KMS-11 (cell line): ENCODE results near the gene FAM184B.

Experiments used
- H2AFZ ChIP-seq: fragments of 200-600 bp; sonication (generic); 2 replicates; pipeline ENCODE4 v1.6.1; 2016; ENCODE audit warnings: antibody characterized with exemption, mixed run types, low read depth
- H3K27ac ChIP-seq: fragments of 200-600 bp; sonication (generic); 2 replicates; pipeline ENCODE4 v1.6.1; 2016; ENCODE audit warnings: mild to moderate bottlenecking, mixed run types
- H3K27me3 ChIP-seq: fragments of 200-600 bp; sonication (generic); 2 replicates; pipeline ENCODE4 v1.6.1; 2017; ENCODE audit warnings: mild to moderate bottlenecking, low read depth, mixed run types, moderate library complexity; ENCODE audit not compliant: insufficient read depth
- H3K36me3 ChIP-seq: fragments of 200-600 bp; sonication (generic); 2 replicates; pipeline ENCODE4 v1.6.1; 2017; ENCODE audit warnings: mild to moderate bottlenecking, mixed run types; ENCODE audit not compliant: insufficient read depth
- H3K4me1 ChIP-seq: fragments of 200-600 bp; sonication (generic); 2 replicates; pipeline ENCODE4 v1.6.1; 2016; ENCODE audit warnings: mild to moderate bottlenecking, low read depth, mixed run types; ENCODE audit not compliant: poor library complexity, severe bottlenecking
- H3K4me2 ChIP-seq: fragments of 200-600 bp; sonication (generic); 2 replicates; pipeline ENCODE4 v1.7.0; 2016; ENCODE audit warnings: mild to moderate bottlenecking, mixed run types
- H3K4me3 ChIP-seq: fragments of 200-600 bp; sonication (generic); IDR thresholded peaks from 2 replicates; pipeline ENCODE4 v1.6.1; 2017; ENCODE audit warnings: low read depth, low read length, mixed read lengths; ENCODE audit not compliant: insufficient read depth
- H3K79me2 ChIP-seq: fragments of 200-600 bp; sonication (generic); 2 replicates; pipeline ENCODE4 v1.6.1; 2016; ENCODE audit warnings: low read depth, mixed run types; ENCODE audit not compliant: insufficient read depth
- H3K9ac ChIP-seq: fragments of 200-600 bp; sonication (generic); 2 replicates; pipeline ENCODE4 v1.6.1; 2016; ENCODE audit warnings: mild to moderate bottlenecking, mixed run types
- H4K20me1 ChIP-seq: fragments of 200-600 bp; sonication (generic); 2 replicates; pipeline ENCODE4 v1.6.1; 2016; ENCODE audit warnings: mild to moderate bottlenecking, mixed run types; ENCODE audit not compliant: insufficient read depth
- CTCF ChIP-seq: fragments of 200-600 bp; sonication (generic); conservative IDR thresholded peaks from 2 replicates; pipeline ENCODE4 v1.6.1; 2017; ENCODE audit warnings: low read depth, mild to moderate bottlenecking, antibody characterized with exemption, low read length, moderate library complexity, mixed read lengths

The FAM184B gene

DNA sequence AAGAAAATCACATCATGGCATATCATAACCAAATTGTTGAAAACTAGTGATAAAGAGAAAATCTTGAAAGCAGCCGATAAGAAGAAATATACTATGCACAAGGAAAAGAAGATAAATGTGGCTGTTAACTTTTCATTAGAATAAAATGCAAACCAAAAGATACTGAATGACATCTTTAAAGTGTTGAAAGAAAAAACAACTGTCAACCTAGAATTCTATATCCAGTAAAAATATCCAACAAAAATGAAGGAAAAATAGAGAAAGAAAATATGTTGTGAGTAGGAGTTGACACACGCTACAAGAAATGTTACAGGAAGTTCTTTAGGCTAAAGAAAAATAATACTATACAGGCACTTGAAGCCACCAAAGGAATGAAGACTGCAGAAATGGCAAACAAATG is 82.0 kb downstream of the FAM184B start:
- H3K4me2 ChIP-seq, result no peak overlapping the region
- H3K27me3 ChIP-seq, result no peaks in the 10 kb centered on the region
- no peaks in the 10 kb centered on the region for H3K4me1 ChIP-seq
- no peaks in the 10 kb centered on the region for H3K79me2 ChIP-seq
- no peak for TF ChIP-seq CTCF
- H3K4me3 ChIP-seq, result no peak overlapping the region
- no peak overlapping the region for H3K27ac ChIP-seq
- H3K36me3 ChIP-seq, result no peaks in the 10 kb centered on the region
- no peak overlapping the region for H3K9ac ChIP-seq
- no peak overlapping the region for H2AFZ ChIP-seq
- no peaks in the 10 kb centered on the region for H4K20me1 ChIP-seq

- Histone ChIP-seq H3K4me3 (no peak overlapping the region), H3K79me2 (no peaks in the 10 kb centered on the region), H2AFZ (no peak overlapping the region), H3K27ac (no peak overlapping the region), H3K27me3 (no peaks in the 10 kb centered on the region), H3K4me2 (no peak overlapping the region), H3K4me1 (no peaks in the 10 kb centered on the region), H3K9ac (no peak overlapping the region), H3K36me3 (no peaks in the 10 kb centered on the region), H4K20me1 (no peaks in the 10 kb centered on the region)
- no peak for TF ChIP-seq CTCF
Observed at GRCh38 chr4:17698116-17698515, 83.3 kb downstream of the FAM184B start.

- no peak for TF ChIP-seq CTCF
- no peaks in the 10 kb centered on the region for H3K36me3 ChIP-seq
- H3K4me3 ChIP-seq, result no peak overlapping the region
- H2AFZ ChIP-seq, result no peak overlapping the region
- H3K4me1 ChIP-seq, result no peaks in the 10 kb centered on the region
- H3K27me3 ChIP-seq, result no peaks in the 10 kb centered on the region
- no peaks in the 10 kb centered on the region for H3K79me2 ChIP-seq
- H3K4me2 ChIP-seq, result no peak overlapping the region
- no peaks in the 10 kb centered on the region for H4K20me1 ChIP-seq
- no peak overlapping the region for H3K27ac ChIP-seq
- no peak overlapping the region for H3K9ac ChIP-seq
Observed at GRCh38 chr4:17695341-17695740, 86.1 kb downstream of the FAM184B start.

DNA sequence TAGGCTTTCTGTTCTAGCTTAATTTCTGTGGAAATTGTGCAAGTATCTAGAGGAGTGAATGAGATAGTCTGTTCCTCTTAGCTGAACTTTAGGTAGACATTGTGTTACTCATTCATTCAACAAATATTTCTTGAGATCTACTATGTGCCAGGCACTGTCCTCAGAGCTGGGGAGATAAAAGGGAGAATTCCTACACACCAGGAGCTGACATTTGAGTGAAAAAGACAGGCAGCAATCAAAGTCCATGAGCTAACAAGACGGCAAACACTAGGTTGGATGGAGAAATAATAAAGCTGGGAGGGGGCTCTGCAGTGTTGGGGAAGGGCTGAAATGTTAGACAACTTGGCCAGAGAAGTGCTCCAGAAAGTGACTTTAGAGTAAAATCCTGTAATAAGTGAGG is 86.9 kb downstream of the FAM184B start:
- H3K27me3 ChIP-seq, result no peaks in the 10 kb centered on the region
- TF ChIP-seq CTCF, result no peak
- no peaks in the 10 kb centered on the region for H4K20me1 ChIP-seq
- no peak overlapping the region for H2AFZ ChIP-seq
- no peaks in the 10 kb centered on the region for H3K79me2 ChIP-seq
- no peaks in the 10 kb centered on the region for H3K4me1 ChIP-seq
- no peak overlapping the region for H3K9ac ChIP-seq
- H3K4me3 ChIP-seq, result no peak overlapping the region
- no peaks in the 10 kb centered on the region for H3K36me3 ChIP-seq
- H3K27ac ChIP-seq, result no peak overlapping the region
- H3K4me2 ChIP-seq, result no peak overlapping the region

DNA sequence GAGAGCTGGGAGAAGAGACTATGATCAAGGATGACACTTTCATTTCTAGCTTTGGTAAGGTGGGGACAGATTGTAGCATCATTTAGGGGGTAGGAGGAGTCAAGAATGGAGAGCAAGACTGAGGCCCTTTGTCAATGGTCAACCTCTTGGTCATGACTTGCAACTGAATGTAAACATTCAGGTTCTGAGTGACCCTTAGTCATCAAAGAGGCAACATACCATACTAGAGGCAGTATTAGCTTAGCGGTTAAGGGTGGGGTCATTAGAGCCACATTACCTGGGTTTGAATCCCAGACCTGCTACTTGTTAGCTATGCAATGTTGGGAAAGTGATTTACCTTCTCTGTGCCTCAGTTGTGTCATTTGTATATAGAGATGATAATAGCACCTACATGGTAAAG is 90.5 kb downstream of the FAM184B start:
- no peaks in the 10 kb centered on the region for H4K20me1 ChIP-seq

More for the DNA sequence above, 90.5 kb downstream of the FAM184B start:
- H3K4me3 ChIP-seq, result no peak overlapping the region
- H3K9ac ChIP-seq, result no peak overlapping the region
- no peaks in the 10 kb centered on the region for H3K79me2 ChIP-seq
- no peak for TF ChIP-seq CTCF
- H3K36me3 ChIP-seq, result no peaks in the 10 kb centered on the region
- no peak overlapping the region for H3K27ac ChIP-seq
- H3K4me1 ChIP-seq, result no peaks in the 10 kb centered on the region
- H3K27me3 ChIP-seq, result no peaks in the 10 kb centered on the region
- H3K4me2 ChIP-seq, result no peak overlapping the region
- no peak overlapping the region for H2AFZ ChIP-seq
